ENCODE measurements around the gene TUBB8.
"Not testable (repeated sequence)": the region's sequence is repeated elsewhere in the genome, so short reads cannot be mapped to it uniquely, and the experiment has no call there.

The TUBB8 gene

DNA sequence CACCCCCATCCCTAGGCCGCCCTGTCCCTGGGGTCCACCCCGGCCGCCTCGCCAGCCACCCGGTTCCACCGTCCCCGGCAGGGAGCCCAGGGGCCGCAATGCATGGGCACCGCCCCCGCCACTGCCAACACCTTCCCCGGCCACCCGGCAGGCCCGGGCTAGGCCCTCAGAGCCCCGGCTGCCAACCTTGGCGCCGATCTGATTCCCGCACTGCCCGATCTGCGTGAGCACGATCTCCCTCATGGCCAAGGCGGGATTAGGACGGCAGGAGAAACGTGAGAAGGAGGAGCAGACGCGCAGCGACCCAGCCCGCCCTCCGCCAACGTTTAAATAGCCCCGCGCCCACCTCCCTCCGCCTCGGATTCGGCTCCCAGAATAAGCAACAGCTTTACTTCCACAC lies at the start of gene TUBB8:
TSS of gene TUBB8 (minus strand) at position 301 of the 400 bp plus-strand sequence. CDS start at position 243, 58 bp downstream.
- no peak for DNase-seq

DNA sequence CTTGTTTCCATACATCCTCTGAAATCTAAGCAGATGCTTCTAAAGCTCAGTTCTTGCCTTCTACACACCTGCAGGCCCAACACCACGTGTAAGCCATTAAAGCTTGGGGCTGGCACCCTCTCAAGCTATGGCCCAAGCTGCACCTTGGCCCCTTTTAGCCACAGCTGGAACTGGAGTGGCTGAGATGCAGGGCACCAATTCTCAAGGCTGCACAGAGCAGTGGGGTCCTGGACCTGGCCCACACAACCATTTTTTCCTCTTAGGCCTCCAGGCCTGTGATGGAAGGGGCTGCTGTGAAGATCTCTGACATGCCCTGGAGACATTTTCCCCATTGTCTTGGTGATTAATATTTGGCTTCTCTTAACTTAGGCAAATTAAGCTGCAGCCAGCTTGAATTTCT lies 47.4 kb upstream of the TUBB8 start:
- no peak for DNase-seq

DNA sequence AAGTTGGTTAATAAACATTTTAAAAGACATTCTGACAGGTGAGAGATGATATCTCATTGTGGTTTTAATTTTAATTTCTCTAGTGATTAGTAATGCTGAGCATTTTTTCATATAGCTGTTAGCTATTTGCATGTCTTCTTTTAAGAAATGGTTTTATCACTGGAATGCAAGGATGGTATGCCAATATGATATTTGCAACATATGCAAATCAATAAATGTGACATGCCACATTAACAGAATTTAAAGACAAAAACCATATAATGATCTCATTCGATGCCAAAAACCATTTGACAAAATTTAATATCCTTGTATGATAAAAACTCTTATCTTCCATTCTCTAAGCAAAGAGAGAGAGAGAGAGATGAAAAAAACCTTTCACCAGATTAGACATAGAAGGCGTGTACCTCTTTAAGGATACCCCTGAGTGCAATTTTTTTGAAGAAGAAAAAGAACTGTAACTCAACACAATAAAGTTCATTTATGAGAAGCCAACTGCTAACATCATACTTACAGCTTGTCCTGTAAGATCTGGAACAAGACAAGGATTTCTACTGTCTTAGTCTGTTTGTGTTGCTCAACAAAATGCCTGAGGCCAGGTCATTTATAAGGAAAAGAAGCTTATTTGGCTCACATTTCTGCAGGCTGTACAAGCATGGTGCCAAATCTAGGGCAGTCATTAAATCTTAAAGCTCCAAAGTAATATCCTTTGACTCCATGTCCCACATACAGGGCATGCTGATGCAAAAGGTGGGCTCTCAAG lies 46.4 kb upstream of the TUBB8 start:
- no peak for DNase-seq

DNA sequence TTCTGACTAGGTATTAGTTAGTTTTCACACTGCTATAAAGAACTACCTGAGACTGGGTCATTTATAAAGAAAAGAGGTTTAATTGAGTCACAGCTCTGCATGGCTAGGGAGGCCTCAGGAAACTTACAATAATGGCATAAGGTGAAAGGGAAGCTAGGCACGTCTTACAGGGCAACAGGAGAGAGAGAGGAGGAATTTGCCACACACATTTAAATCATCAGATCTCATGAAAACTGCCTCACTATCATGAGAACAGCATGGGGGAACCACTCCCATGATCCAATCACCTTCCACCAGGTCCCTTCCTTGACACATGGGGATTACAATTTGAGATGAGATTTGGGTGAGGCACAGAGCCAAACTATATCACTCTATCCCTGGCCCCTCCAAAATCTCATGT lies 45.5 kb upstream of the TUBB8 start:
- DNase-seq = no peak

DNA sequence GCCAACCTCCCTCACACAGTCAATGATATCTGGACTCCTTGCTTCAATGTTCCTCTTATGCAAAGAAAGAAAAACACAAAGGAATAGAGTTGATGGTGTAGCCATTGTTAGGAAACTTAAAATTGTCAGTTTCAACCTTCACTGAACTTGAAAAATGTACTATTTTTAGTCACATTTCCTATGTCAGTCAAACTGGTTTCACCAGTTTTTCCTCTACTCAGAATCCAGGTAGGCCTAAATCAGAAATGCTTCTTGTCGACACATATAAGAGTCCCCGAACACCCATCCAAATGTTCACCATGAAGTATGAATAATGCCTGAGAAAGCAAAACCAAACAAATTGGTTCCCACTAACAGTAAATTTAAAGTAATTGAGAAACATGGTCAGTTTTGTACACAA lies 43.8 kb upstream of the TUBB8 start:
- peak in 1 of 3 experiments; percentile 1 for DNase-seq

DNA sequence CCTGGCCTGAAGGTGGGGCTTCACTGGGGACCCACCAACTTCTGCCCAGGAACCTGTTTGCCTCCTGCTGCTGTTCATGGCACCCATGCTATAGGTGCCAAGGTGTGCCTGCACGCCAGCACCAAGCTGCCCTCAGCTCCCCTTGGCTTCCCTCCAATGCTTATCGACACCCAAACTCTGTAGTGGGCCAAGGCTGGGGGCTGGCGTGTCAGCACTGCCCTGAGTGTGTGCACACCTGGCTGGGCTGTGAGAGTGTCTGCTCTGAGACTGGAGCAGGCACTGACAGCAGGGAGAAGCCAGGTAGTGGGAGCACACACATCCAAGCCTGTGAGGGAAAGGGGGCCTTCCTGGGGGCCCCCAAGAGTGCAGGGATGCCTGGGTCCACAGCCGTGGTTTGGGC lies 43.1 kb upstream of the TUBB8 start:
- no peak for DNase-seq

DNA sequence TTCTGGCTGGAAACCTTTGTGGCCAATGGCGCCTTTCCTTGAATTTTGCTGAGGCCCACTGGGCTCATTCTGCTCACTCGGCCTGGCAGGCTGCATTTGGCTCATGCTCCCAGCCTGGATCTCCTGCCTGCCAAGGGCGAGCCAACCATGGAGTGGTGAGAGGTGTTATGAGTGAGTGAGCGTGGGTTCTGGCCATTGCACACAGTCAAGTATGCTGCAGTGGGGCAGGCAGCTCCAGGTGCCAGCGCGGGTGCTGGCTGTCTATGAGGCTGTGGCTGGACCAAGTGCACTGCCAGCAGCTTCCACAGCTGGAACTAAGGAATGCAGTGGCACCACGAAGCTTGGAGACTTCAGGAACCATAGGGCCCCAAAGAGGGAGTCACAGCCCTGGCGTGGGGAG lies 42.2 kb upstream of the TUBB8 start:
- no peak for DNase-seq

DNA sequence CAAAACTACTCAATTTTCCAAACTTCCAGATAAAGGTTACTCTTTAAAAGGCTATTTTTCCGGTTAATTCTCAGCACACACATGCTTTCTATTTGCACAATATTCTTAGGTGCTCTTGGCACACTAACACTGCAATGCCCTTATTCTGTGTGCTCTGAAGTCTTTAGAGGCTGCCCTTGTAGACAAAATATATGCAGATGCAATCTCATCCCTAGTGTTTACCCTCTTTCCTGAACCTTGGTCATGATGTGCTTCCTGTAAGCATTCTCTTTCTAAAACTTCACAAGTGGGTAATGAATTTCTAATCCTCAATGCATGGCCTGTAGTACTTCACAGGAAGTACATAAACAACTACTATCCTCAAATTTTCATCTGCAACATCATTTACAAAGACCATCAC lies 41.1 kb upstream of the TUBB8 start:
- DNase-seq = no peak

DNA sequence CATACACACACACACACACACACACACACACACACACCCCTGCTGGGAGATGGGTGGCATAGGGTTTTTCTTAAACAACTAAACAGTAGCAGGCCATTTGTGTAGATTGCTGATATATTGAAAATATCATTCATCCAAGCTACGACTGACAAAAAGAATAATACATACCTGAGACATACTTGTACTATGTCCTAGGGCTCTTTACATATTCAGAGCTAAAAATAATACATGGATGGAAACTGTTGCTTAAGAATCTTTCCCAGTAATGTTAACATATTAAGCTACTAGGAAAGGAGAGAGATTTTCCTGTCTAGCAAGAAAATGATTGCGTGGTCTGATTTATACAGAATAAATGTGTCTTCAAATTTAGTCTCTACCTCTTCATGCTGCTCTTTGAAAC lies 40.2 kb upstream of the TUBB8 start:
- DNase-seq = no peak

DNA sequence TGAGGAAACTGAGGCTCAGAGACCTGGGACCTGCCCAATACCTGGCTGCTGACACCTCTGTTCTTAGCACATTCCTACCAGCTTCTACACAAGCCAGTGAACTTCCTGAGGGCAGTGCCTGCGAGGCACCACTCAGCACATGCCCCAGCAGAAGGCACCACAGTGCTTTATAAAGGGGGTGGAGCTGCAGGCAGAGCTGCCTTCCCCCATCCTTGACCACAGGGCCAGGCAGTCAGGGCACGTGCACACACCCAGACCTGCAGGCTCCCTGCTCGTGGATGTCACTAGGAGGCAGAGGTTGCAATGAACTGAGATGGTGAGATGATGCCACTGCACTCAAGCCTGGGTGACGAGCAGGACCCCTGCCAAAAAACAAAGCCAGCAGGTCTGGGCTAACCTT lies 39.2 kb upstream of the TUBB8 start:
- no peak for DNase-seq

DNA sequence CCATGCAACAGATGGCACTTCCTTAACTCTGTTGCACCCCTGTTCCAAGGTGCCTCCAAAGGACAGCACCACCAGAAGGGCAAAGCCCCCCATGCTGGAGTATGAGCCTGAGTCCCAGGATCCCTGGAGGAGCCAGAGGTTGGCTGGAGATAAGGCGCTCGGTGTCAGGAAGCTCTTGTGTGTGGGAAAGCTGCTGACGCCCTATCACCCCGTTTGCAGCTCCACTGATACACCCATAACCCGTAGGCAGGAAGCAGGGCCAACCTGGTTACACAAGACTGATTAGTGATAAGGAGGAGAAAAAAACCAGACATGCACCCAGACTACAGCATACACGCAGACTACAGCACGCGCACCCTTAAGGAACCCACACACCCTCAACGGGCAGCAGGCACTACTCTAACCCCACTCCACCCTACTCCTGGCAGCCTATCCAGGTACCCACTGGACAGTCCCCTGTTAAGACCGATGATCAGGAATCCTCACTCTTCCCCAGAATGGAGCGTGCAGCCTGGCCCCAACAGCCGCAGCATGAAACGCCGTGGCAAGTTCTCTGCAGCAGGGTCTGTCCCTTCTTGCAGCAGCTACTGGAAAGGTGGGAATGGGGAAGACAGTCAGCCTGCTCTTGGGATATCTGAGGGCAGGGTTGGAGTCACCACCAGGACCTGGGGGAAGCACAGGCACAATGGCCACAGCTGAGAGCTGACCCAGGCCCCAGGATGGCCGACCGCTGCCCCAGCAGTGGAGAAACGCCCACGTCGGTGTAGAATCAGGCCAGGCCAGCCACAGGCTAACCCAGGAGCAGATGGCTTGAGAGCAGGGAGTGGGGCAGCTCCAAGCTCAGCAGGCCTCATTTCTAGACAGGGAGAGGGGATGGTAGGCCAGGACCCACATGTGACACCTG lies 38.3 kb upstream of the TUBB8 start:
- no peak for DNase-seq

DNA sequence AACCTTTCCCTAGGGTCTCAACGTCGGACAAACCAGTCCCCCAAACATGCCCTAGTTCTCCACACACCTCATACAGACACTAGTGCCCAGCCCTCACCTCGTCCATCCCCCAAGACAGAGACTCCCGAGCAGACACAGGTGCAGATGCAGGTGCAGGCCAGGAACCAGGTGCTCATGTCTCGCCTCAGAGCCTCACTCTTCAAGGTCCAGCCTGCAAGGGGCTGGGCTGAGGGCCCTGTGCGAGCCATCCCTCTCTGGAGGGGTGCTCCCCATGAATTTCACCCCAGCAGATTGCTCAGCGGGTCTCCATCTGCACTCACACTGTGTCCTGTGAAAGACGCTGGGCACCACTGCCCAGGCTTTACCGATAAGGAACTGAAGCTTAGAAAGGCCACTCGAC lies 36.9 kb upstream of the TUBB8 start:
- DNase-seq = no peak

DNA sequence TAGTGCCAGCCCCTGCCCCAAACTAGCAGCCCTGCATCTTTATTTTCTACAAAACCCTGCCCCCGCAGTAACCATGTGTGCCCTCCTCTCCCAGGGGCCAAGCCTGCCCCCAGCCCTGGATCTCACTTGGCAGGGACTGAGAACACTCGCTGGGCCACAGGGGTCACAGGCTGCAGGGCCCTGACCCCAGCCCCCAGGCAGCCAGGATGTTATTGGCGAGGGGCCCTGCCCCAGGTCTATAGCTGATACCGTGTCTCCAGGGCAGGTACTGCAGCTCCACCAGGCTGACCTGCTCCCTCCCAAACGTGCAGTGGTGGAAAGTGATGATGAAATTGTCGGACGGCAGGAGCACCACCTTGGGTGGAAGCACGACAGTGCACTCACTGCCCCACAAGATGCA lies 35.9 kb upstream of the TUBB8 start:
- no peak for DNase-seq

DNA sequence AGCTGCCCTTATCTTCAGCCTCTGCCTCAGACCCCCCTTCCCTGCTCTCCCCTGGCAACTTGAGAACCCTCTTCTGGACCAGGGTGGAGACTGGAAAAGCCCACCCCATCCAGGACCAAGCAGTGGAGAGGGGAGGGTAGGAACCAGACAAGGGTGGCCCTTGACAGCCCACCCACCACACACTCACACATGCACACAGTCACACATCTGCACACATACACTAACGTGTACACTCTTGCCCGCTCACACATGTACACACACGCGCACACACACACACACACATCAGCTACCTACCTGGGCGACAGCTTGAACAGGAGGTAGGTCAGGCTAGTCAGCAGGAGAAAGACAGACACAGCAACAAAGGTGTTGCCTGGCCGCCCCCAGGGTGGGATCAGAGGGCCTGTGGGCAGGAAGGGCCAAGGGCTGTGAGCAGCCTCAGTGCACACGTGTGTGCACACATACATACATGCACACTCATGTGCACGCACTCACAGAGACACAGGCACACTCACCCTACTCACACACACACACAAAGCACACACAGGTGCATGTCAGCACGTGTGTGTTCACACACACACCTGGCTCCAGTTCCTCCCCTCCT lies 34.9 kb upstream of the TUBB8 start:
- no peak for DNase-seq

DNA sequence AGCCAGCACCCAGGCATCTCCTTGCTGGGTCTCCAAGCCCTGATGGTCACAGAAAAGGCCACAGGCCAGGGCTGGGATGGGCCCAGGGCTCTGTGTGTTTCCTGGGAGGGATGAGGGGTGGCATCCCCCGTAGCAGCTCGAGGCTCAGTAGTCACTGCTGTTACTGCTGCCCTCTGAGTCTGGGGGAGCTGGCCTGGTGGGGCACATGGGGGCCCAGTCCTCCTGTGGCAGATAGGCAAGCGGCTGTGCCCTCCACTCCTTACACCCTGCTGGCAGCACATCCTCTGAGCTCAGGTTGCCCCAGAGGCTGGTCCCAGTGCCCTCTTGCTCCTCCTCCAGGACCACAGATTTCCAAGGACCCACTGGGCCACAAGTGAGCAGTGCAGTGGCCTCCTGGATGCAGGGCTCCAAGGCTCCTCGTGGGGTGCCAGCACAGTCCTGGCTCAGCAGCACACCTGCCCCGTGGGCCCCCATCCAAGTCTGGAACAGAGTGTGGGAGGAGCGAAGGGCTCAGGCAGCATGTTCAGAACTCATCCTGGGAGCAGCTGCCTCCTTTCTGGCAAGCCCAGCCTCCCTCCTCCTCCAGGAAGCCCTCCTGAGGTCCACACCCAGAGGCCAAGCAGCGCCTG lies 31.5 kb upstream of the TUBB8 start:
- DNase-seq = no peak

DNA sequence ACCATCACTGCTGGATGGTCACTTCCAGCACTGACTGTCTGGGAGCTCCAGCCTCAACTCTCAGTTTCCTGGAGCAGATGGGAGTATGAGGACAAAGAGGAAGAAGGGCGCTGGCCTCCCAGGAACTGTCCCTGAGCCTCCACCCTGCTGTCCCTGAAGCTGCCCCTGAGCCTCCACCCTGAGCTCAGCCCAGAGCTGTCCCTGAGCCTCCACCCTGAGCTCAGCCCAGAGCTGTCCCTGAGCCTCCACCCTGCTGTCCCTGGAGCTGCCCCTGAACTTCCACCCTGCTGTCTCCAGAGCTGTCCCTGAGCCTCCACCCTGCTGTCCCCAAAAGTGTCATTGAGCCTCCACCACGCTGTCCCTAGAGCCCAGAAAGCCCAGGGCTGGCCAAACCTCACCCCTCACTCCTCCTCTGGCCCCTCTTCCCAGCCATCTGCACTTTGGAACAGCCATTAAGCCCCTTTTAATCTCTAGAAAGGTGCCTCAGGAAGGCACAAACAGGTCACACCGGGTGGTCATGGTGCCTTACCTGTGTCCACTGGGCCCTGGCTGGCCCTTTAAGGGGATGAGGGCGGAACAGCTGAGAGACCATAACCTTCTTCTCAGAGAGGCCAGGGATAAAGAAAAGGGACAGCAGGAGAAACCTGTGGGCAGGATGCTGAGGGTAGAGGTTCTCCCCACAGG lies 30.6 kb upstream of the TUBB8 start:
- DNase-seq = no peak

DNA sequence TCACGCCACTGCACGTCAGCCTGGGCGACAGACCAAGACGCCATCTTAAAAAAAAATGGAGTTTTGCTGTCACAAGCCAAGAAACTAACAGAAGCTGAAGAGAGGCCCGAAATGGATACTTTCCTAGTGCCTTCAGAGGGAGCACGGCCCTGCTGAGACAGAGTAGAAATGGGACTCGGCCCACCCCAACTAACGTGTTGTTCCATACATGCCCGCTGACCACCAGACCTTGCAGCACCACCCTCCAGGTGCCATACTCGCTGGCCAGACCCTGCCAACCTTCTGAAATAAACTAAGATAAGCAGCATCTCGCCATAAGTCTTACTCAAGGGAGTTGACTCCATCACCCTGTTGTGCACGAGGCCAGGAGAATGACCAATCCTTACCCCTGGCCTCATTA lies 29.5 kb upstream of the TUBB8 start:
- no peak for DNase-seq

DNA sequence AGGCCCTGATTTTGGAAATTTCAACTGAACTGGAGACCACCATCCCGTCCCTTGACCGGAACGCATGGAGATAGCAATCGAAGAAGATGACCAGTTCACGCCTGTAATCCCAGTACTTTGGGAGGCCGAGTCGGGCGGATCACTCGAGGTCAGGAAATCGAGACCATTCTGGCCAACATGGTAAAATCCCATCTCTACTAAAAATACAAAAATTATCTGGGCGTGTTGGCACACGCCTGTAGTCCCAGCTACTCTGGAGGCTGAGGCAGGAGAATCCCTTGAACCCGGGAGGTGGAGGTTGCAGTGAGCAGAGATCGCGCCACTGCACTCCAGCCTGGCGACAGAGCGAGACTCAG lies 25.1 kb upstream of the TUBB8 start:
- not testable (repeated sequence) for DNase-seq

DNA sequence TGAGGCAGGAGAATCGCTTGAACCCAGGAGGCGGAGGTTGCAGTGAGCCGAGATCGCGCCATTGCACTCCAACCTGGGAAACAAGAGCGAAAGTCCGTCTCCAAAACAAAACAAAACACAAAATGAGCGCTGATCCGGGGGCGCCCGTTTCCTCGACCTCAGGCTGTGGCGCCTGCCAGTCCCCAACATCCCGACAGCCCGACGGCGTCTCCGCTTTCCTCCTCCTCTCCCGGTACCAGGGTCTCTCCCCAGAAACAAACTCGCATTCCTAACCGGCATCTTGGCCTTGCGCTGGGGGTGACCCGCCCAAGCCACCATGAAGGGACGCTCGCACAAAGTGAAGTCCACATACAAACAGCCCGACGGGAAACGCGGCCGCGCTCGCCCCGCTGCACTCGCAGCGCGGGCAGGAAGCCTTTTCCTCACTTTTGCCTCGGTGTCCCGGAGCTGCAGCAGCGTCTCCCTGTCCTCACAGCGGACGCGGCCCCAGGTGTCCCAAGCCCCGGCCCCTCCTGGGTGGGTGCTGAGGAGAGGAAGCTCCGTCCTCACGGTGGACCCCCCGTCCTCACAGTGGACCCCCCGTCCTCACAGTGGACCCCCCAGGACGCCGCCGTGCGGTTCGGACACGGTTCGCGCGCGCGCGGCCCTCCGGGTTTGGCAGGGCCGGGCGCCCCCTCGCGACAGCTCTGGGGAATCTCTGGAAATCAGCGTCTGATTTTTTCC lies 24.6 kb upstream of the TUBB8 start:
- DNase-seq = peak; percentile 5 to 57 (median 37)

DNA sequence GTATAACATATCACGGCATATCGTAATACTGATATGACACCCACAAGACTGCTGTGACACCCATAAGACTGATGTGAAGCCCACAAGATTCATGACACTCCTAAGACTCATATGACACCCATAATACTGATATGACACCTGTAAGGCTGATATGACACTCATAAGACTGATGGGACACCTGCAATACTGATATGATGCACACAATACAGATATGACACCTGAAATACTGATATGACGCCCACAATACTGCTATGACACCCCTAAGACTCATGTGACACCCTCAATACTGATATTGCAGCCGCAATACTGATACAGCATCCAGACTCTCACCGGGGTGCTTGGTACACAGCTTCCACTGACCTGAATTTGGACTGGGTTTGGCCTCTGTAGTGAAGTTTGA lies 19.1 kb upstream of the TUBB8 start:
- not testable (repeated sequence) for DNase-seq

DNA sequence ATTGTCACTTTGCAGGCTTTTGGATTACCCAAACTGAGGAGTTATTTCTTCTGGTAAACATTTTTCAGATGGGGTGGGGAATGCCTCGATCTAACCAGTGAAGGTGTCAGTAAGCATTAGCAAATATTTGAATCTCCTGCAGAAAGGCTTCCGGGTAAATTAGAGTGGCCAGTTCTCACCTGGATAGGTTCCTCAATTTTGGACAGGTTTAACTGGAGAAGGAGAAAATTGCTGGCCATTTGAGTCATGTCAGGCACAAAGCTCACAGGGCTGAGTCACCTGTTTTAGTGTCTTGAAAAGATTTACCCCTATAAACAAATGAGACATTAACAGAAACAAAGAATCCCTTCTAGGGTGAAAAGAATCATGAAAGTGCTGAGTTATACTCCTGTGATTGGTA lies 830 bp upstream of the TUBB8 start:
- DNase-seq = not testable (repeated sequence)

DNA sequence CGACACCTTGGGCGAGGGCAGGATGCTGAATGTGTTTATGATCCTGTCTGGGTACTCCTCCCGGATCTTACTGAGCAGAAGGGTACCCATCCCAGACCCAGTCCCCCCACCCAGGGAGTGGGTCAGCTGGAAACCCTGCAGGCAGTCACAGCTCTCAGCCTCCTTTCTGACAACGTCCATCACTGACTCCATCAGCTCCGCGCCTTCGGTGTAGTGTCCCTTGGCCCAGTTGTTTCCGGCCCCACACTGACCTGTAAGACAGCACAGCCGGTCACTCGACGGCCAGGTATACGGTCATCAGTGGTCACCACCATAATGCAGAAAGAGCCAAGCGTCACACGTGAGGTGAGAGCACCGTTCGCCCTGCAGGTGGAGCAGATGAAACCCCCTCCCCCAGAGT lies 1.2 kb downstream of the TUBB8 start:
- not testable (repeated sequence) for DNase-seq

Data from NCI-H1417 (cell line).